ENCODE data around the gene ERN1.

DNA sequence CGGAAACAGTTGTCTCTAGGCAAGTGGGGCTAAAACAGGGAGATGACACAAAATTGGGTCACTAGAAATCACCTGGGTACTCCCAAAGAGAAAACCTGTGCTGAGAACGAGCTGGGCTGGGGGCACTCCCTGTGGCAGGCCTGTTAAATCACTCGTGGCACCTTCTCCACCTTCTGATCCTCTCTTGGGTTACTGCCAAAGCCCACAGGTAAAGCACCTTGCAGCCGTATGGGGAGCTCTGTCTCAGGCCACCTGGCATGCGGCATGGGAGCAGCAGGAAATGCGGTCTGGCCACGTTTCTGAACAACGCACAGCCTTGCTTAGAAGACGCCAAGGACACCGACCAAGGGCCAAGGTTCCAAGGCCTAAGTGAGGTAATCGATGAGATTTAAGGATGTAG lies 88.0 kb downstream of the ERN1 start:
- TF ChIP-seq POLR2A (IDR thresholded peaks at IDR 0.05; ENCODE audit: low read depth, low read length): no peak
- no peak for TF ChIP-seq POLR2AphosphoS5 (IDR thresholded peaks at IDR 0.05; ENCODE audit: low read depth, low read length)
- no peak for TF ChIP-seq TAF1 (IDR thresholded peaks at IDR 0.05; ENCODE audit: borderline replicate concordance, low read depth, low read length)

Data from GM12892 (cell line).